GM12892 (cell line): ENCODE measurements around the gene ADGRE3.
A peak's percentile ranks its signal among the peaks of the same experiment; 100 is the strongest.

Experiments used
- DNase-seq: peaks from one replicate; pipeline ENCODE4 v3.0.0; 2011; ENCODE audit not compliant: insufficient read length
- FAIRE-seq: peaks from 2 replicates; lab custom pipeline; 2011; peaks lifted over from hg19 to GRCh38; lab: Jason Lieb, UNC
- POLR2A ChIP-seq: IDR thresholded peaks from 2 replicates; pipeline ENCODE4 v1.6.1; 2011; ENCODE audit warnings: low read depth, low read length, control low read depth
- POLR2AphosphoS5 ChIP-seq: IDR thresholded peaks from 2 replicates; pipeline ENCODE4 v1.6.1; 2011; ENCODE audit warnings: low read depth, low read length, control low read depth
- TAF1 ChIP-seq: IDR thresholded peaks from 2 replicates; pipeline ENCODE4 v1.6.1; 2011; ENCODE audit warnings: low read depth, mild to moderate bottlenecking, control low read depth, low read length, borderline replicate concordance

Gene ADGRE3

GRCh38 chr19:14686411-14686810 lies 11.8 kb upstream of the ADGRE3 start:
- DNase-seq (no peak), FAIRE-seq (peak; percentile 30)
- TF ChIP-seq TAF1 (no peak), POLR2AphosphoS5 (no peak), POLR2A (no peak)

- DNase-seq (no peak), FAIRE-seq (no peak)
- TF ChIP-seq POLR2AphosphoS5 (no peak), TAF1 (no peak), POLR2A (no peak)
Measured at GRCh38 chr19:14683439-14683838, 8.8 kb upstream of the ADGRE3 start.

GRCh38 chr19:14682084-14682483 lies 7.4 kb upstream of the ADGRE3 start:
- FAIRE-seq (no peak), DNase-seq (no peak)
- TF ChIP-seq POLR2AphosphoS5: no peak
- TF ChIP-seq POLR2A: no peak
- no peak for TF ChIP-seq TAF1

GRCh38 chr19:14678199-14678598 lies 3.6 kb upstream of the ADGRE3 start:
- FAIRE-seq (no peak), DNase-seq (no peak)
- TF ChIP-seq POLR2AphosphoS5: no peak
- TF ChIP-seq TAF1: no peak
- TF ChIP-seq POLR2A: no peak

GRCh38 chr19:14677464-14677863 lies 2.8 kb upstream of the ADGRE3 start:
- DNase-seq (no peak), FAIRE-seq (no peak)
- TF ChIP-seq POLR2A (no peak), TAF1 (no peak), POLR2AphosphoS5 (no peak)

- no peak for FAIRE-seq
- TF ChIP-seq POLR2AphosphoS5 (no peak), POLR2A (no peak), TAF1 (no peak)
- DNase-seq: no peak
Measured at GRCh38 chr19:14676762-14677161, 2.1 kb upstream of the ADGRE3 start.

GRCh38 chr19:14673088-14673487 lies 1.6 kb downstream of the ADGRE3 start:
- no peak for DNase-seq
- FAIRE-seq: no peak
- TF ChIP-seq POLR2A: no peak
- no peak for TF ChIP-seq POLR2AphosphoS5
- no peak for TF ChIP-seq TAF1

GRCh38 chr19:14672188-14672872 lies 2.3 kb downstream of the ADGRE3 start:
- FAIRE-seq (no peak), DNase-seq (no peak)
- TF ChIP-seq POLR2A (no peak), TAF1 (no peak), POLR2AphosphoS5 (no peak)

- FAIRE-seq (no peak), DNase-seq (no peak)
- TF ChIP-seq TAF1 (no peak), POLR2AphosphoS5 (no peak), POLR2A (no peak)
Measured at GRCh38 chr19:14670408-14670807, 4.2 kb downstream of the ADGRE3 start.

GRCh38 chr19:14669940-14670339 lies 4.7 kb downstream of the ADGRE3 start:
- no peak for FAIRE-seq
- TF ChIP-seq TAF1: no peak
- no peak for TF ChIP-seq POLR2A
- TF ChIP-seq POLR2AphosphoS5: no peak
- DNase-seq: no peak

- no peak for TF ChIP-seq POLR2A
- no peak for TF ChIP-seq POLR2AphosphoS5
- no peak for TF ChIP-seq TAF1
- FAIRE-seq (no peak), DNase-seq (no peak)
Measured at GRCh38 chr19:14661372-14661924, 13.2 kb downstream of the ADGRE3 start.

GRCh38 chr19:14659874-14660489 lies 14.7 kb downstream of the ADGRE3 start:
- DNase-seq: no peak
- FAIRE-seq: no peak
- TF ChIP-seq POLR2AphosphoS5 (no peak), POLR2A (no peak), TAF1 (no peak)

GRCh38 chr19:14655726-14656125 lies 18.9 kb downstream of the ADGRE3 start:
- TF ChIP-seq POLR2A: no peak
- no peak for TF ChIP-seq POLR2AphosphoS5
- TF ChIP-seq TAF1: no peak
- DNase-seq (no peak), FAIRE-seq (no peak)
